T-helper 1 cell (primary cell): Measurements from ENCODE around the gene VASH2.
"Not testable (repeated sequence)": the region's sequence is repeated elsewhere in the genome, so short reads cannot be mapped to it uniquely, and the experiment has no call there.

Source experiments
- DNase-seq, 5 donors: peaks; one replicate each; pipeline ENCODE4 v3.0.0-alpha.2; 2012 to 2020

The VASH2 gene

DNA sequence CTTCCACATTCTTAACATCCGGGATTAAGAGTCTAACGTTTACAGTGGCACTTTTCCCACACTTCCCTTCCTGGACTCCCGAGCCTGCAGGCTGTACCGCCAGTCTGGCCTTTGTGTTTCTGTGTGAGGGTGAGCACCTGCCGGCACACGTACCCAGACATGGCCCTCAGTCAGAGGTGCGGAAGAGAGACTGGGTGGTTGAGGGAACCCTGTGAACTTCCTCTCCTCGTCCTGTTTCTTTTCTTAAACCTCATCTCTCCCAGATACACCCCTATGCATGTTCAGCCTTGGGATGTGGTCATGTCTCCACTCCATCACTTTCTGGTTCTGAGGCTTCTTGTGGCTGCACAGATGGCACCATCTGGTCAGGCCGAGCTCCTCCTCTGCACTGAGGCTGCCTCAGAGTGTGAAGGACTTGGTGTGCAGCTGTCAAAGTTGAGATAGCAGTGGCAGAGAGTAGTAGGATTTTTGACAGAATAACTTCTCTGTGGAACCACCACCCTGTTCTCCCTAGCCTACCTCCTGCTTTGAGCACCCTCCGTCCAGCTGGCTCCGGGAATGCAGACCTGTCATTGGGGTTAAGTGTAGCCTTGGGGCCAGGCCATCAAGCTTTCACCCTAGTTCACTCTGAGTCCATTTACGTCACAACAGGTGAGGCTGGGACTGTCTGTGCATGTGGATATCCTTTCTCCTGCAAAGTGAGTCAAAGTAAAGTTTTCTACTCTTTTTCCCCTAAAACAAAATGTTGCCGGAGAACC is 31.4 kb downstream of the VASH2 start:
- DNase-seq = peak in 1 of 5 donors; percentile 22

- no peak for DNase-seq
Measured at GRCh38 chr1:212982430-212983152, 32.2 kb downstream of the VASH2 start.

DNA sequence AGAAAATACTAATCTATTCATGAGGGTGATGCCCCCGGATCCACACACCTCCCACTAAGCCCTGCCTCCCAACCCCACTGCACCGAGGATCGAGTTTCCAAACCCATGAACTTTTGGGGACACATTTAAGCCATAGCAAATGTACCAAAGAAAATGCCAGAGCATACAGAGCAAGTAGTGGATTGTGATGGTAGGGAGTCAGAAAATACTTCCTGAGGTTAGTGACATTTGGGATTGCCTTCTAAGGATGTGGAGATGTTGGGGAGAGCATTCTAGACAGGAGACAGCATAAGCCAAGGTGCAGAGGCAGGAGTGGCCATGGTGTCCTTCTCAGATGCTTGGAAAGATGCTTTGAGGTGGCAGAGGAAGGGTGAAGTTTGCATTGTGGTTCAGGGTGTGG is 33.1 kb downstream of the VASH2 start:
- no peak for DNase-seq

- no peak for DNase-seq
Measured at GRCh38 chr1:212984522-212985291, 34.4 kb downstream of the VASH2 start.

- no peak for DNase-seq
Measured at GRCh38 chr1:212986551-212986950, 36.2 kb downstream of the VASH2 start.

GRCh38 chr1:212987702-212988322 is 37.5 kb downstream of the VASH2 start:
- DNase-seq = no peak

- DNase-seq = no peak
Measured at GRCh38 chr1:212990276-212990675, 39.9 kb downstream of the VASH2 start.

DNA sequence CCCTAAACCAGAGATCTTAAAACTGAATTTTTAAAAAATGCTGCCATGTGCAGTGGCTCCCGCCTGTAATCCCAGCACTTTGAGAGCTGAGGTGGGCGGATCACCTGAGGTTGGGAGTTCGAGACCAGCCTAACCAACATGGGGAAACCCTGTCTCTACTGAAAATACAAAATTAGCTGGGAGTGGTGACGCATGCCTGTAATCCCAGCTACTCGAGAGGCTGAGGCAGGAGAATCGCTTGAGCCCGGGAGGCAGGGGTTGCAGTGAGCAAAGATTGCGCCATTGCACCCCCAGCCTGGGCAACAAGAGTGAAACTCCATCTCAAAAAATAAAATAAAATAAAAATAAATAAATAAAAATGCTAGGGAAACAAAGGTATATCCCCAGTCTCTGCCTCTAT is 43.6 kb downstream of the VASH2 start:
- DNase-seq = not testable (repeated sequence)

DNA sequence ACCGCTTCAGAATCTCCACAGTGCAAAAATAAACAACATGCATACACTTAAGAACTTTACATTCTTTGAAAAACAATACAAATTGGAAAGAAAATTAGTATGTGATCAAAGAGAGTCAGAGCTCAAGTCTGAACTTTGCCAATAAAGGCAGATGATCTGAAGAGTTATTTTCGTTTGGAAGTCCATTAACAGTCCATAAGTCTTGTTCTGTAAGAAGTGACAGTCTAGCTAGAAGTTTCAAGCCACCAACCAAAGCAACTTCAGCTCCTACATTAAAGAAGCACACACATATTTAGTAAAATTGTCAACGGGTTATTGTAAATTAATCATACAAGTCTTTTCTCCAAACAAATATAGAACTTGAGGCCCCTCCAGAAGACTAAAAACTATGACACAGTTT is 44.6 kb downstream of the VASH2 start:
- DNase-seq = no peak

DNA sequence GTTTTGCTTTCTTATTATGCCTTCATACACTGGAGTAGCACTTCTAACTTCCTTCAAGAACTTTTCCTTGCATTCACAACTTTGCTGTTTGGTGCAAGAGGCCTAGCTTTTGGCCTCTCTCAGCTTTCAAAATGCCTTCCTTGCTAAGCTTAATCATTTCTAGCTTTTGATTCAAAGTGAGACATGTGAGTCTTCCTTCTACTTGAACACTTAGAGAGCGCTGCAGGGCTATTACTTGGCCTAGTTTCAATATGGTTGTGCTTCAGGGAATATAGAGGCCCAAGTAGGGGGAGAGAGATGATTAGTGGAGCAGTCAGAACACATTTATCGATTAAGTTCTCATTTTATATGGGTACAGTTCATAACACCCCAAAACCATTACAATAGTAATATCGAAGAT is 52.9 kb downstream of the VASH2 start:
- DNase-seq = peak in 1 of 5 donors; percentile 72

DNA sequence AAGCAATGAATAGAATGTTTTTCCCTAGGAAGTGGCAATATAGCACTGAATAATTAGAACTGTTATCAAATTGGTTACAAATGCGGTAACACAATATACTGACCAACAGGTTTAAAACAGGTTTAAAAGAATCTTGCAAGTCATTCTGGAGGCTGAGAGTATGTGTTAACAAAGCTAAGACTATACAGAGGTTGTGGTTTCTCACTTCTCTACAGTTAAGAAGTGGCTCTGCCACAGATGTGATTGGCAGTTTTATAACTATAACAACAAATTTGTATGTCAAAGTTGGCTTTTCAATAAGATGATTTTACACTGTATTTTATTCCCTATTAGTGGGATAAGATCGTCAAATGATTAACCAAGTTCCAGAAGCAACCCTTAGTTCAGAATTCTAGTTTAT is 58.2 kb downstream of the VASH2 start:
- DNase-seq = peak in 1 of 5 donors; percentile 20

DNA sequence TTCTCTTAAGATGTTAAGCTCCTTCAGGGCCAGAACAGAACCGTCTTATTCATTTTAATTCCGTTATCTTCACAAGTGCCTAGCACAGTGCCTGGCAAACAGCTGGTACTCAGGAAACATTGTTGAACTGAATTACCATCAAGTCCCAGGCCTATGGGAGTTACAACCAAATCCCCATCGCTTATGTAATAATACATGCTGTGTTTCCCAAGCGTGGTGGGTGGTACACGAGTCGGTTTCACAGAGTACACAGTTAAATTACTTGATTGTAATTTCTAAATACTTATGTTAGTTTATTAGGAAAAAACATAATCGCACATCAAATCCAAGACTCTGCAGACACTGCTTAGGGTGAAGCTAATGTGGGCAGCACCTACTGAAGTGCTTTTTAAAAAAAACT is 64.3 kb downstream of the VASH2 start:
- no peak for DNase-seq

DNA sequence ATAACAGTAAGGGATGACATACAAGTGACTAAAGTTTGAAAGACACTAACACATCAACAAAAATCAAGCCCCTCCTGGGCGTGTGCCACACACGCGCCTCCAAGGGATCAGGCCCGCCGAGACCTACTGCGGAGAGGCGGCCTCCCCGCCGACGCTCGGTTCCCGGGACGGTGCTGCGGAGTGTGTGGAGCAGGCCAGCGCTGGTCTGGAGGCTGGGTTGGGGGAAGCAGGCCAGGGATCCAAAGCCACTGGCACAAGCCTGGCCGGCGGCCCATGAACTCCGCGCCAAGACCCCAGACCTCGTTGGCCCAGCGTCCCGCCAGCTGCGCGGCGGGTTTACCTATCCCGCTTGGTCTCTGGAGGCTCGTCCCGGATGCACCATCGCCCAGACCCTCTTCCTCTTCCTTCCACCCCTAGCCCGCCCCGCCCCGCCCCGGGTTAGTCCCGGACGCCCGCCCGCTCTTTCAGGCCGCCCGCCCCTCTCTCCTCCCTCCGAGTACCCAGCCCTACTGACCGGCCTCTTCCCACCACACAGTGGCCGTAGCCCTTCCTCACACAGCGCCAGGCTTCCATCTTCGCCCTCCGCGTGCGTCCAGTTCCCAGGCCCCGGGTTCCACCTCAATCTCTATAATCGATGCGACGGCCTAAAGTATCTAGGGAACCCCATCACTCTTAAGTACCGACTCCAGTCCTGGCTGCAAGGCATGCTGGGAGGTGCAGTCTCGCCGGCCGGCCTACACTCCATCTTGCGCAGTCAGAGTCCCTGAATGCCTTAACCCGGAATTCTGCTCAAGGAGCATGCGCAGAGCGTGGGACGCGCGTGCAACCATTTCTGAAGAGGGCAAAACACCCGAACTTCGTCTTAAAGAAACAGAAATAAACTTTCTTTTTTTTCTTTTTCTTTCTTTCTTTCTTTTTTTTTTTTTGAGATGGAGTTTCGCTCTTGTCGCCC is 65.0 kb downstream of the VASH2 start, which contains the start of gene ANGEL2:
Gene ANGEL2 (minus strand): TSS at position 769 of the 952 bp plus-strand sequence. CDS start 196 bp downstream, at position 573.
- peak; percentile 91 to 98 (median 92) for DNase-seq

DNA sequence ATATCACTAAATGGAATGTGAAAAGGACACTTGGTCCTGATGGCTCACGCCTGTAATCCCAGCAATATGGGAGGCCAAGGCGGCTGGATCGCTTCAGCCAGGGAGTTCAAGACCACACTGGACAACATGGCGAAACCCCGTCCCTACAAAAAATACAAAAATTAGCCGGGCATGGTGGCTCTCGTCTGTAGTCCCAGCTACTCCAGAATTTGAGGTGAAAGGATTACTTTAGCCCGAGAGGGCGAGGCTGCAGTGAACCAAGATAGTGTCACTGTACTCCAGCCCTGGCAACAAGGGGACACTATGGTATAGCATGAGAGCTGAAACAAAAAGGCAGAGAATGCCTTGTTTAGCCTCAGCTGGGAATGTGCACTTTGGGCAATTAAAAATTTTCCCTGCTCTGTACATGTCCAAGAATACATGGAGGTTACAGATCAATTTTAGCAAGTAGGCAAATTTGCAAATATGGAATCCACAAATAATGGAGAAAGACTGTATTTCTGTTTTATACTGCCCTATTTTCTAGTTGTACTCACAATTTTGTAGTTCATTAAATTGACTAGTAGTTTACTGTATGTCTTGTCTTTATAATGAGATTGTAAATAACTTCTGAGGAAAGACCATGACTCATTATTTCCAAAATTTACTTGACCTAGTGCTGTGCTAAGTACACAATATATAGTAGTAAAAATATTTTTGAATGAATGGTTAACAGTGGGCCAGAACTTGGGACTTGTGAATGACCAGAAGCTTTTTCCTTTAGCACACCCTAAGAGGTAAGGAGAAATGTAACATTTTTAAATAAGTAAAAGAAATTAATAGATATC is 67.3 kb downstream of the VASH2 start:
- no peak for DNase-seq

- no peak for DNase-seq
Measured at GRCh38 chr1:213019450-213019849, 69.1 kb downstream of the VASH2 start.

GRCh38 chr1:213020016-213020415 is 69.7 kb downstream of the VASH2 start:
- no peak for DNase-seq

GRCh38 chr1:213027024-213027423 is 76.7 kb downstream of the VASH2 start:
- not testable (repeated sequence) for DNase-seq

GRCh38 chr1:213032651-213033050 is 82.3 kb downstream of the VASH2 start:
- DNase-seq = no peak

GRCh38 chr1:213034713-213035112 is 84.4 kb downstream of the VASH2 start:
- no peak for DNase-seq

- DNase-seq = no peak
Measured at GRCh38 chr1:213035573-213035972, 85.2 kb downstream of the VASH2 start.
